ENCODE data around the gene LGALS7.
"Not testable (repeated sequence)": the region's sequence is repeated elsewhere in the genome, so short reads cannot be mapped to it uniquely, and the experiment has no call there.

LGALS7 gene

DNA sequence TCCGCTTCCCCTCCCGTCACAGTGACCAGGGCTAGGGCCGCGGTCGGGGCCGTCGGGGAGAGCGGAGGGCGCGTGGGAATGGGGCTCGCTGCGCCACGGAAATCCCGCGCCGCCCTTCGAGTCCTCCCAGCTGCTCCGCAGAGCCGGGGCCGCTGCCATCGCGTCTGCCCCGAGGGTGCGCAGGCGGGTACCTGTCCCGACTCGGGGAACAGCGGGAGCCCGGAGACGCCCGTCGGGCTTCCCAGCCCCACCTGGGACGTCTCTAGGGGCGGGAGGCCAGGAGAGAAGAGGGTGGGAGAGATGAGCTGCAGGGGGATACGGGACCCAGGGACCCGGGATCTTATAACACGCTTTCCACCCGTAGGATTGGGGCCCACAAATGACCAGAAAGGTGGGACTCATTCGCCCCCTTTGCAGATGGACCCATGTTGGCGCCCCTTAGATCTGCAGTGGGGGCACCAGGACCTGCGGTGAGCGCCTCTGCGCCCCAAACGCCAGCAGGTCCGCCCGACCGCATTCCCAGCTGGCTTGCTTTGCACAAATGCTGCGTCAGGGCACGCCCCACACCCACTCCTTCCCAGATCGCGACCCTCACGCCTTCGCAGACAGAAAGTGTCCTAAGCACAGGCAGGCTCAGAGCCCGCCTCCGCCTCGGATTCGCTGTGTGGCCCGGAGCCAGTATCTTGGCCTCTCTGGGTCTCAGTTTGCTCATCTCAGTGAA lies 2.9 kb downstream of the LGALS7 start:
- FAIRE-seq, result not testable (repeated sequence)

DNA sequence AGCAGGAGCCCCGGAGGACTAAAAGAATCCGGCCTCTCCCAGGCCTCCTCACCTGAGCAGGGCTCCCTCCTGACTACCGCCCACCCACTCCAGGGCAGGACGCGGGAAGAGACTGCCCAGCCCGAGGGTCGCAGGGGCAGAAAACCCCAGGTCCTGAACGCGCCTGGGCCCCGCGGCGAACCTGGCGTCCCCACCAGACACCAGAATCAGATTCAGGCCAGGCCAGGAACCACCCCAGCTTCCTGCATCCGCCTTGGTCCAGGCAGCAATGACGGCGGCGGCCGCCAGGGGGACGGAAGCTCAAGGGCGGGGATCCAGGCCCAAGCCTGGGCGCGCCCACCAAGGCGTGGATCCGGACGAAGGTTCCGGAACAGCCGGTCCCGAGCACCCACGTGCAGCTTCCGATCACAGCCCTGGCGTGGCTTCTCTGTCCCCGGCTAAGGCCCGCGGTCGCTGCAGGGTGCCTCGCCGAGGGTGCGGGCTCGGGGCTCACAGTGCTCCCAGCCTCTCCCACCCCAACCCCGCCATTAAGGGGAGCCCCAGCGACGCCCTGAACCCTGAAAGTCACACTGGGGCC lies 3.6 kb downstream of the LGALS7 start:
- FAIRE-seq, result no peak

DNA sequence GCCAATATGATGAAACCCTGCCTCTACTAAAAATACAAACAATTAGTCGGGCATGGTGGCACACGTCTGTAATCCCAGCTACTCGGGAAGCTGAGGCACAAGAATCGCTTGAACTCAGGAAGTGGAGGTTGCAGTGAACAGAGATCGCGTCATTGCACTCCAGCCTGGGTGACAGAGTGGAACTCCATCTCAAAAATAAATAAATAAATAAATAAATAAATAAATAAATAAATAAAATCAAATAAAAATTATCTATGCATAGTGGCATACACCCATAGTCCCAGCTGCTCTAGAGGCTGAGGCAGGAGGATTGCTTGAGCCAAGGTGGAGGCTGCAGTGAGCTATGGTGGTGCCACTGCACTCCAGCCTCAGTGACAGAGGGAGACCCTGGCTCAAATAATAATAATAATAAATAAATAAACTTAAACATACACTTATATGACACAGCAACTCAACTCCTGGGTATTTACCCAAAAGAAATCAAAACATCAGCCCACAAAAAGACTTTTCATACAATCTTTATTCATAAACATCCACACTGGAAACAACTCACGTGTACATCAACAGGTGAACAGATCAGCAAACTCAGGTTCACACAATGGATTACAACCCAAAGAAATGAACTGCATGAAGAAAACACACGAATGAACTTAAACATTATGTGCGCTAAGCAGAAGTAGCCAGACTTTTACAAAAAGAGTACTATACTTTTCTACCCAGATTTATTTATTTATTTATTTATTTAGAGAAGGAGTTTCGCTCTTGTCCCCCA lies 6.9 kb downstream of the LGALS7 start:
- no peak for FAIRE-seq

DNA sequence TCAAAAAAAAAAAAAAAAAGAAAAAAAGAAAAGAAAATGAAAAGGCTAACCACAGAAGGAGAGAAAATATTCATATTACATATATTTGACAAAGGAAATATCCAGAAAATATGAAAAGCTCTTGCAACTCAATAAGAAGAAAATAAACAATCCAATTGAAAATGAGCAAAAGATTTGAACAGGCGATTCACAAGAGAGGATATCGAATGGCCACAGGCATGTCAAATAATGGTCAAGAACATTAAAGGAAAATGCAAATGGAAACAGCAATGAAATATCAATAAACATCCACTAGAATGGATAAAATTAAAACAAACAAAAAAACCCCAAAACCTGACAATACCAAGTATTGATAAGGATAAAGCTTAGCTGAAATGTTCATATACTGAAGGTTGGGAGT lies 8.1 kb downstream of the LGALS7 start:
- no peak for FAIRE-seq

DNA sequence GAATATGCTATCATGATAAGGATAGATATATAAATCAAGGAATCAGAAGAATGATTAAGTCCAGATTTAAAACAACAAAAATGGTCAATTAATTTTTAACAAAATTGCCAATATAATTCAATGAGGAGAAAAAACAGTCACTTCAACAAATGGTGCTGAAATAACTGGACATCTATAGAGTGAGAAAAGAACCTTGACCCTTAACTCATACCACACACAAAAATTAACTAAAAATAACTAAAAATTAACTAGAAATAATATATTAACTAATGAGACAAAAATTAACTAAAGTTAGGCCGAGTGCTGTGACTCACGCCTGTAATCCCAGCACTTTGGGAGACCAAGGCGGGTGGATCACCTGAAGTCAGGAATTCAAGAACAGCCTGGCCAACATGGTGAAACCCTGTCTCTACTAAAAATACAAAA lies 9.5 kb downstream of the LGALS7 start:
- no peak for FAIRE-seq

DNA sequence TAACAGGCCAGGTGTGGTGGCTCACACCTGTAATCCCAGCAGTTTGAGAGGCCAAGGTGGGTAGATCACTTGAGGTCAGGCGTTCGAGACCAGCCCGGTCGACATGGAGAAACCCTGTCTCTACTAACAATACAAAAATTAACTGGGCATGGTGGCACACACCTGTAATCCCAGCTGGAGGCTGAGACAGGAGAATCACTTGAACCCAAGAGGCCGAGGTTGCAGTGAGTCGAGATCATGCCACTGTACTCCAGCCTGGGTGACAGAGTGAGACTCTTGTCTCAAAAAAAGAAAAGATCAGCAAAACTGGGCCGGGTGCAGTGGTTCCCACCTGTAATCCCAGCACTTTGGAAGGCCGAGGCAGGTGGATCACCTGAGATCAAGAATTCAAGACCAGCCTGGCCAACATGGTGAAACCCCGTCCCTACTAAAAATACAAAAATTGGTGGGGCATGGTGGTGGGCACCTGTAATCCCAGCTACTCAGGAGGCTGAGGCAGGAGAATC lies 11.4 kb downstream of the LGALS7 start:
- not testable (repeated sequence) for FAIRE-seq

DNA sequence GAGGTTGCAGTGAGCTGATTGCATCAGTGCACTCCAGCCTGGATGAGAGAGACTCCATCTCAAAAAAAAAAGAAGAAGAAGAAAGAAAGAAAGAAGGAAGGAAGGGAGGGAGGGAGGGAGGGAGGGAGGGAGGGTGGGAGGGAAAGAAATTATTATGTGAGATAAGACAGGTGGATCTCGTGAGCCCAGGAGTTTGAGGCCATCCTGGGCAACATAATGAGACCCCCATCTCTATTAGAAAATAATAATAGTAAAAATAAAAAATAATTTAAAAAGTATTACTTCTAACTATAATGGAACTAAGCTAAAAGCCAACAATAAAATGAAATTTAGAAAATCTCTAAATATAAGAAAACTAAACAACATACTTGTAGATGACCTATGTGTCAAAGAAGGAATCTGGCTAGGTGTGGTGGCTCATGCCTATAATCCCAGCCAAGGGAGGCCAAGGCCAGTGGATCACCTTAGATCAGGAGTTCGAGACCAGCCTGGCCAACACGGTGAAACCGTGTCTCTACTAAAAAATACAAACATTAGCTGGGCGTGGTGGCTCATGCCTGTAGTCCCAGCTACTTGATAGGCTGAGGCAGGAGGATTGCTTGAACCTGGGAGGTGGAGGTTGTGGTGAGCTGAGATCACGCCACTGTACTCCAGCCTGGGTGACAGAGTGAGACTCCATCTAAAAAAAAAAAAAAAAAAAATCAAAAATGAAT lies 12.4 kb downstream of the LGALS7 start:
- not testable (repeated sequence) for FAIRE-seq

DNA sequence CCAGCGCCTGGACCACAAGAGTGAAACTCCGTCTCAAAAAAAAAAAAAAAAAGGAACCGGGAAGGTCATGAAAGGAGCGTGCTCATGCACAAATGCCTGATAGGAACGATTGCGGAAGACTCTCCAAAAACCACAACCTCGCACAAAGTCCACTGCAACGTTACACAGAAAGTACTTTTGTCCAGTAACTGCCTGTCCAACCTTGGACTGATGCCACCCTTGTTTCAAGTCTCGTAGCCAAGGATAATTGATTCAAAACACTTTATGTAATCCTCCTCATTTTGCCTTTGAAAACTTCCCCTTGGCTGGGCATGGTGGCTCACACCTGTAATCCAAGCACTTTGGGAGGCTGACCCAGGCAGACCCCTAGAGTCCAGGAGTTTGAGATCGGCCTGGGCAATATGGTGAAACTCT lies 13.7 kb downstream of the LGALS7 start:
- FAIRE-seq, result no peak

DNA sequence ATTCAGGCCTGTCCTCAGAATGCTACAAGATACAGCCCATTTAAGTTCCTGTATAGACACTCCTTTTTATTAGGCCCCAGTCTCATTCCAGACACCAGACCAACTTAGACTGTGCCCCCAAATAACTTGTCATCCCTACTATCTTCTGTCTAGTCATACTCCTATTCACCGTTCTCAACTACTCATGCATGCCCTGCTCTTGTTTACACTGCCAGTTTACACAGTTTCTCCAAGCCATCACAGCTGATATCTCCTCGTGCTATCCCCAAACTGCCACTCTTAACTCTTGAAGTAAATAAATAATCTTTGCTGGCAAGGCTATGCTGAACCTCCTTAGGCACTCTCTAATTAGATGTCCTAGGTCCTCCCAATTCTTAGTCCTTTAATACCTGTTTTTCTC lies 19.1 kb downstream of the LGALS7 start:
- not testable (repeated sequence) for FAIRE-seq

DNA sequence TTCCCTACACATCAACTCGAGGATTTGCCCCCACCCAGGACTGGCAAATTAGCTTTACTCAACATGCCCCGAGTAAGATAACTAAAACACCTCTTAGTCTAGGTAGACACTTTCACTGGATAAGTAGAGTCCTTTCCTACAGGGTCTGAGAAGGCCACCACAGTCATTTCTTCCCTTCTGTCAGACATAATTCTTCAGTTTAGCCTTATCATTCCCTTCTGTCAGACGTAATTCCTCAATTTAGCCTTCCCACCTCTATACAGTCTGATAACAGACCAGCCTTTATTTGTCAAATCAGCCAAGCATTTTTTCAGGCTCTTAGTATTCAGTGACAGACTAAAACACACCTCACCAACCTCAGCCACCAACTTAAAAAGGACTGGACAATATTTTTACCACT lies 19.5 kb downstream of the LGALS7 start:
- FAIRE-seq, result not testable (repeated sequence)

DNA sequence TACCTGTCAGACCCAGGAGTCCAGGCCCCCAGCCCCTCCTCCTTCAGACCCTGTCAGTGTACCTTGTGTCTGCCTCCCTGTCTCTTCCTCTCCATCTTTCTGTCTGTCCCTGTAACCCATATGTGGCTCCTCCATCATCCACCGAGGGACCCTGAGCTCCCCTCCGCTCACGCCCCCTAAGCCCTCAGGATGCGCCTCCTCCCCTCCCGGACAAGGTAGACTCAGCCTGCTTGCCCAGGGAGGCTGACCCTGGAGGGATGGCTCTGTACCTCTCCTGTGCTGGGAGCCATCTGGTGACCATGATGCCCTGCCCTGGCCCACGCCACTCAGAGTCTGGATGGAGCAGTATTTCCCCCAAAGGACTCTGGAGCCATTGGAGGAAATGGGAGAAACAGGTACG lies 28.0 kb downstream of the LGALS7 start:
- FAIRE-seq, result no peak

DNA sequence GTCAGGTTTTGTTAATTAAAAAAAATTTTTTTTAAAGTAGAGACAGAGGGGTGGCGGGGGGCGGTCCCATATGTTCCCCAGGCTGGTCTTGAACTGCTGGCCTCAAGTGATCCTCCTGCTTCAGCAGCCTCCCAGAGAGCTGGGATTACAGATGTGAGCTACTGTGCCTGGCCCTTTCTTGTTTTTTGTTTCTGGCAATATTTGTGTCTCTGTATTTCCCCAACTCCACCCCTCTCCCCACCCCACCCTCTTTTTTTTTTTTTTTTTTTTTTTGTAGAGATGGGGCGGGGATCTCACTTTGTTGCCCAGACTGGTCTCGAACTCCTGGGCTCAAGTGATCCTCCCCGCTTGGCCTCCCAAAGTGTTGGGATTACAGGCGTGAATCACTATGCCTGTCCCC lies 28.4 kb downstream of the LGALS7 start:
- FAIRE-seq, result no peak

DNA sequence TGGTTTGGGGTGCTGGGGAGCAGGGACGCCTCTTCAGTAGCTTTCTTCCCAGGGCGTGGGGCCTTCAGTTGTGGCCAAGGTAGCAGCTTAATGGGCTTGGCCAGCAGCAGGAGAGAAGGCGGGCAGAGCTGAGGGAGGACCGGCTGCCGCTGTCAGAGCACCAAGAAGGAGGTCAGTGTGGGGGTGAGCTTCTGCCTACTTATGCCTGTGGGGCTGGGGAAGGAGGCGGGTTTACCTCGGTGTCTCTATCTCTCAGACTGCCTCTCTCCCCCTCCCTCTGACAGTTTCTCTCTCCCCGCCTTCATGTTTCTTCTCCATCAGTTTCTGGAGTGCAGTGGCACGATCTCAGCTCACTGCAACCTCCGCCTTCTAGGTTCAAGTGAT lies 29.0 kb downstream of the LGALS7 start, which contains the start of gene CAPN12:
Gene CAPN12, minus strand, starts transcription at position 177 of the 384 bp plus-strand sequence. CDS start 309 bp downstream, outside the sequence.
- no peak for FAIRE-seq

DNA sequence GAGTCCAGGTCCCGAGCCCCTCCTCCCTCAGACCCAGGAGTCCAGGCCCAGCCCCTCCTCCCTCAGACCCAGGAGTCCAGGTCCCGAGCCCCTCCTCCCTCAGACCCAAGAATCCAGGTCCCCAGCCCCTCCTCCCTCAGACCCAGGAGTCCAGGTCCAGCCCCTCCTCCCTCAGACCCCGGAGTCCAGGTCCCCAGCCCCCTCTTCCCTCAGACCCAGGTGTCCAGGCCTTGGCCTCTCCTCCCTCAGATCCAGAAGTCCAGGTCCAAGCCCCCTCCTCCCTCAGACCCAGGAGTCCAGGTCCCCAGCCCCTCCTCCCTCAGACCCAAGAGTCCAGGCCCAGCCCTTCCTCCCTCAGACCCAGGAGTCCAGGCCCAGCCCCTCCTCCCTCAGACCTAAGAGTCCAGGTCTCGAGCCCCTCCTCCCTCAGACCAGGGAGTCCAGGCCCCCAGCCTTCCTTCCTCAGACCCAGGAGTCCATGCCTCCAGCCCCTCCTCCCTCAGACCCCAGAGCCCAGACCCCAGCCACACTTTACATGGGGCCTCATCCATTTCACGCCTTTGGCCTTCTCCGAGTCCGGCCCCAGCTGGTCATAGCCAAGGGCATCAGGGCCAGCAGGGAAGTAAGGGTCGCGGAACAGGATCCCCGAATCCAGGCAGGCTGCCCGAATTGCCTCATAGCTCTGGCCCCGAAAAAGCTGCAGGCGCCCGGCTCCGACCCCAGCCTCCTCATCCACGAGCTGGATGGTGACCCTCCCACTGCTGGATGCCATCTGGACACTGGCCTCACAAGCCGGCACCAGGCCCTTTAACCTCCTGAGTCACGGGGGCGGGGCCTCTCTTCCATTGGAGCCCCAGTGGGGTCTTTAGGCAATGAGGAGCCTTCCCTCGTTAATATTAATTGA lies 29.7 kb downstream of the LGALS7 start:
- FAIRE-seq, result no peak

DNA sequence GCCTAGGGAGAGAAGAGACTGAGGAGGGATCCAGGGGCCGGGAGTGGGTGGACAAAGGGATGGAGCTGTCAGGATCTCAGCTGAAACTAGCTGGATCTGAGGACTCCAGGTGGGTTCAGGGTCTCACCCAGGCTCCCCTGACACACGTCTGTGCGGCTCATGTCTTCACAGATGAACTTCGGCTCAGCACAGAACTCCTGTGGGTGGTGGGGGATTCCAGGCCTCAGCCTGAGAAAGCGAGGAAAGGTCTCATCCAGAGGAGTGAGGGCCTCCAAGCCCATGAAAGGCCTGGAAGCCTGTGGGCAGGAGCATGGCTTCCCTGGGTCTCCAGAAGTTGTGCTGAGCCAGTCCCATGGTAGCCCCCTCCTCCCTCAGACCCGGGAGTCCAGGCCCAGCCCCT lies 30.4 kb downstream of the LGALS7 start:
- no peak for FAIRE-seq

DNA sequence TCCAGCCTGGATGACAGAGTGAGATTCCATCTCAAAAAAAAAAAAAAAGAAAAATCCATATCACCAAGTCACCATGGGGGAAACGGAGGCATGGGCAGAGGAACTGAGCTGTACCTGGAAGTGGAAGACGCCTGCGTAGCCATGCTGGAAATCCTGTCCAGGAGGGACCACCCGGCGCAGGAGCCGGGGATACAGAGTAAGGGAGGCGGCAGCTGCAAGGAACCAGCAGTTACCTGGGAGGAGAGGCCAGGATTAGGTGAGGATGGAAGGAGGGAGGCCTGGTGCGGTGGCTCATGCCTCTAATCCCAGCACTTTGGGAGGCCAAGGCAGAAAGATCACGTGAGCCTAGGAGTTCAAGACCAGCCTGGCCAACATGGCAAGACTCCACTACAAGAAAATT lies 31.0 kb downstream of the LGALS7 start:
- no peak for FAIRE-seq

DNA sequence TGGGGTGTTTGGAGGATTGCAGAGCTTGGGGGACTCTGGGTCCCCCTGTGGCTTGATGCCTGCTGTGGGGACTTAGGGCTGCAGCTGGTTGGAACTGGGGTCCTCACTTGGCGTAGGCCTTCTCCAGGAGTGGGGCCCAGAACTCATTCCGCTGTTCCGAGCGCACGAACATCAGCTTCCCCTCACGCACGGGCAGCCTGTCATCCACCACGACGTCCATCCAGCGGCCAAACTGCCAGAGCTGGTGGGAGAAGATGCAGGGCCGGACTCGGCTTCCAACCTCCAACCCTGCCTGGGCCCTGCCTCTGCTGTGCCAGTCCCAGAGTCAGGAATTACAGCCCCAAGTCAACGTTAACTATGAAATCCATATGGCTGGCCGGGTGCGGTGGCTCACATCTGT lies 31.6 kb downstream of the LGALS7 start:
- FAIRE-seq, result no peak

DNA sequence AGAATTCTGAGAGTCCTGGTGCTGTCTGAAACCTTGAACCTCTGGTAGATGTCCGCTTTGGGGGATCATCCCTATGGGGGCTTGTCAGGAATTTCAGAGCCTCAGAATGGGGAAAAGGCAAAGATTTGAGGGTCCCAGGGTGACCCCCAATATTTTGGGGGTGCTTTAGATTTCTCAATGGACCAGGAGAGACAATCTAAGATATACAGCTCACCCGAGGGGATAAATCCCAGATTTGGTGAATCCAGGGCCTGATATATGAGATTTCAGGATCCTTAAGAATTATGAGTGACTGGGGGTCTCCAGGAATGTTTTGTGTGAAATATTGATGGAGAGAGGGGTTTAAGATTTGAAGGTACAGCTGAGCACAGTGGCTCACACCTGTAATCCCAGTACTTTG lies 32.4 kb downstream of the LGALS7 start:
- no peak for FAIRE-seq

DNA sequence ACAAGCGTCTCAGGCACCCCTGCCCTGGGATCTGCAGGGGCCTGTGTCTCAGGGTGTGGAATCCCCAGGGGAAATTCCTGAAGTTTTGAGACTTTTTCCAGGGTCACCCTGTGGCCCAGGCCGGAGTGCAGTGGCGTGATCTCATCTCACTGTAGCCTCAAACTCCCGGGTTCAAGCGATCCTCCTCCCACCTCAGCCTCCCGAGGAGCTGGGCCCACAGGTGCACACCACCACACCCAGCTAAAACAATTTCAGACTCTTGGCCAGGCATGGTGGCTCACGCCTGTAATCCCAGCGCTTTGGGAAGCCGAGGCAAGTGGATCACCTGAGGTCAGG lies 33.1 kb downstream of the LGALS7 start:
- FAIRE-seq, result no peak

DNA sequence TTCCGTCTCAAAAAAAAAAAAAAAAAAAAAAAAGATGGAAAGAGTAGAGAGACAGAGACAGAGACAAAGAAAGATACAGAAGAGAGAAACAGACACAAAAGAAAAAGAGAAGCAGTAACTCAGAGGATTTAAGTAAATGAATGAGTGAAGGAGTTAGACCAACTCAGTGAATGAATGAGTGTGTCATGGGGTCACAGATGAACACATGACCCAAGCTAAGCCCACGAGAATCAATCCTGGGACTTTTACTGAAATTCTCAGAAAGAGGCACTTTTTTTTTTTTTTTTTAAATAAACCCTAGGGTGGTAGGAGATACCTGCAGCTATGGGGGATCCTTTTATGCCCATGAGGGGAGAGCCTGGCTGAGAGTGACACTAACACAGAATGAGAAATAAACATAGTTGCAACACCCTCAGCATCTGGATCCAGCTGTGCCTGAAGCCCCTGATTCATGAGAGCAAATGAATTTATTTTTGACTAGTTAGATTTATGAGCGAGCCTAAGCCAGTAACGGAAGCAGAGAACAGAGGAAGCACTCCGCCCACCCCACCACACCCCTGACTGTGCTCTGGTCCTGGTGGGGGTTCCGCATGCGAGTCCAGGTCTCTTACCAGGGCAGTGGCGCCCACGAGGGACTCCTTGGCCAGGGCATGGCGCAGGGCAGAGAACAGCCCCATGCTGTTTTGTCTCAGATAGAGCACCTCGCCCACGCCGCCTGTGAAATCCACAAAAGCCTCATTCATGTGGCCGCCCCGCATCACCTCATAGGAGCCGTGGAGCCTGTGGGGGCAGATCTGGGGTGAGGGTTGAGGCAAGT lies 33.7 kb downstream of the LGALS7 start:
- no peak for FAIRE-seq

All from islet of Langerhans (tissue), 1 donor.